Psoas muscle (tissue), 8 donors: ENCODE data around the gene KLHL17. TPM values are rescaled to one million over a fixed set of nuclear protein-coding genes. Genes with fewer than 3 reads are reported as not detected.

Experiments used
- ATAC-seq, 4 donors: fragments of 200-7000 bp; cut with Tn5 transposase; one replicate each; pipeline ENCODE4 v1.9.1; 2020; ENCODE audit warnings: moderate library complexity in 3 of 4, mild to moderate bottlenecking in 2 of 4
- DNase-seq, 2 donors: peaks; one replicate each; pipeline ENCODE4 v3.0.0-alpha.2; 2020
- H3K27ac ChIP-seq: fragments of 200-600 bp; one replicate; pipeline ENCODE4 v1.8.0; 2022
- H3K27me3 ChIP-seq, 3 donors: fragments of 200-600 bp in 1 of 3; one replicate each; pipeline versions ENCODE4 v1.6.1 to v1.8.0; 2013 to 2022; ENCODE audit warnings: low read length in 2 of 3, mild to moderate bottlenecking in 2 of 3, moderate library complexity in 1 of 3; ENCODE audit not compliant: insufficient read depth in 3 of 3
- H3K36me3 ChIP-seq, 2 donors: fragments of 200-600 bp in 1 of 2; one replicate each; pipeline versions ENCODE4 v1.6.1 to v1.8.0; 2013 to 2022; ENCODE audit warnings: low read depth in 1 of 2, mild to moderate bottlenecking in 1 of 2, moderate library complexity in 1 of 2; ENCODE audit not compliant: insufficient read depth in 1 of 2
- H3K4me1 ChIP-seq: fragments of 200-600 bp; one replicate; pipeline ENCODE4 v1.8.0; 2022
- H3K4me3 ChIP-seq: fragments of 200-600 bp; one replicate; pipeline ENCODE4 v1.8.0; 2022; ENCODE audit warnings: mild to moderate bottlenecking
- H3K9me3 ChIP-seq: fragments of 200-600 bp; one replicate; pipeline ENCODE4 v1.8.0; 2022
- WGBS, 3 donors: extraction: QIAGEN DNeasy Blood & Tissue Kit; methylation state at CpG; one replicate each; pipeline versions ENCODE4 v1.1.6 to v1.1.7; 2013; 5-methylcytosine and 5-hydroxymethylcytosine counted together
- intact Hi-C, 2 donors: fragments of 100-400 bp; cut with DNase I; formaldehyde crosslinking; loops; one replicate each; pipeline versions ENCODE4 v1.11.0 to v1.14.2; 2022
- polyA plus RNA-seq, 3 donors: library from polyadenylated mRNA; stranded (reverse); fragments of 200-250 nt; gene quantifications; one replicate each; pipeline ENCODE4 v1.2.3, GENCODE V29; 2013
- total RNA-seq, 4 donors: library from RNA; stranded (reverse); fragmentation: NEBNext Ultra II Directional in 2 of 4; extraction: Animal tissue kit (Norgen Biotek cat#: 25700) in 2 of 4; gene quantifications; one replicate each; pipeline versions ENCODE4 v1.2.1 to v1.2.4, GENCODE V29; 2021 to 2023
- TF ChIP-seq, protein P1 (sequence below): fragments of 200-600 bp; IDR thresholded peaks from one replicate; pipeline ENCODE4 v1.8.0; 2022; ENCODE audit warnings: antibody characterized with exemption
- donor health status: healthy with polysubstance abuse.
- donor health status: DM: no; HTN: no; CAD: no; lungs with moderate emphysema.
- donor health status: Bipolar disorder and iron deficiency.
- donor health status: healthy.
- donor health status: DM: yes; HTN: yes; CAD: no.
- donor health status: DM: no; HTN: no; CAD: no.
- donor health status: DM: no; HTN: no; CAD: no.
- donor health status: DM: yes; HTN: yes; CAD: no.

Gene KLHL17
- total and polyA plus RNA-seq, 7 donors = 2.1 to 5.5 (median 3.4) TPM

- no peak overlapping the region for H3K4me3 ChIP-seq
- no peaks in the 10 kb centered on the region for H3K27me3 ChIP-seq
- TF ChIP-seq, protein P1, sequence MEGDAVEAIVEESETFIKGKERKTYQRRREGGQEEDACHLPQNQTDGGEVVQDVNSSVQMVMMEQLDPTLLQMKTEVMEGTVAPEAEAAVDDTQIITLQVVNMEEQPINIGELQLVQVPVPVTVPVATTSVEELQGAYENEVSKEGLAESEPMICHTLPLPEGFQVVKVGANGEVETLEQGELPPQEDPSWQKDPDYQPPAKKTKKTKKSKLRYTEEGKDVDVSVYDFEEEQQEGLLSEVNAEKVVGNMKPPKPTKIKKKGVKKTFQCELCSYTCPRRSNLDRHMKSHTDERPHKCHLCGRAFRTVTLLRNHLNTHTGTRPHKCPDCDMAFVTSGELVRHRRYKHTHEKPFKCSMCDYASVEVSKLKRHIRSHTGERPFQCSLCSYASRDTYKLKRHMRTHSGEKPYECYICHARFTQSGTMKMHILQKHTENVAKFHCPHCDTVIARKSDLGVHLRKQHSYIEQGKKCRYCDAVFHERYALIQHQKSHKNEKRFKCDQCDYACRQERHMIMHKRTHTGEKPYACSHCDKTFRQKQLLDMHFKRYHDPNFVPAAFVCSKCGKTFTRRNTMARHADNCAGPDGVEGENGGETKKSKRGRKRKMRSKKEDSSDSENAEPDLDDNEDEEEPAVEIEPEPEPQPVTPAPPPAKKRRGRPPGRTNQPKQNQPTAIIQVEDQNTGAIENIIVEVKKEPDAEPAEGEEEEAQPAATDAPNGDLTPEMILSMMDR = no peak
- no peak overlapping the region for H3K27ac ChIP-seq
- intact Hi-C loops = no loop called here
- 92% methylated on average over 14 to 15 of the region's 15 CpGs for WGBS, 3 donors
- H3K4me1 ChIP-seq = peaks cover under 1% of the 10 kb centered on the region
- DNase-seq (no peak), ATAC-seq (no peak)
- H3K9me3 ChIP-seq = no peaks in the 10 kb centered on the region
- peaks cover 8 to 96% of the 10 kb centered on the region in 2 donors for H3K36me3 ChIP-seq
Measured at GRCh38 chr1:952201-952600, 8.2 kb upstream of the KLHL17 start.

DNA sequence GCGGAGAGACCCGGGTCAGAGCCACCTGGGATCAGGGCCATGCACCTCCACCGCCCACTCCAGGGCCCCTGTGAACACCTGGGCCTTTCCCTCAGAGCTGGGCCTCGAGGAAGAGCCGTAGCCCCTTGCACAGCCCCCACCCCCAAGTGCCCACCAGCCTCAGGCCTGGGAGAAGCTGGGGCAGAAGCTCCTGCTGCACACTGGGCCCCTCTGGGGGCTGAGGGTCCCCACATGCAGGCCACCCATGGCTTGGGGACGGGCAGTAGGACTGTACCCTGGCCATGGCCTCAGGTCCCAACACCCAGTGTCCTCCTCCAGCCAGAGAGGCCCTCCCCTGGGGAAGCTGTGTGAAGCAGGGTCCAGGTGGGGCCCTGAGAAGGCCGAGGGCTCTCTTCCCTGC is 7.8 kb upstream of the KLHL17 start:
- Histone ChIP-seq H3K27me3 (no peaks in the 10 kb centered on the region), H3K36me3 (peaks cover 8 to 92% of the 10 kb centered on the region in 2 donors), H3K4me3 (no peak overlapping the region), H3K9me3 (no peaks in the 10 kb centered on the region), H3K27ac (no peak overlapping the region), H3K4me1 (peaks cover 4% of the 10 kb centered on the region)
- ATAC-seq (no peak), DNase-seq (no peak)
- TF ChIP-seq, protein P1 = no peak
- intact Hi-C loops = no loop called here
- WGBS, 3 donors = 78 to 85% (median 82%) methylated on average over 7 of the region's 7 CpGs

- no peaks in the 10 kb centered on the region for H3K9me3 ChIP-seq
- no peak overlapping the region for H3K4me3 ChIP-seq
- 86 to 89% (median 88%) methylated on average over 32 of the region's 32 CpGs for WGBS, 3 donors
- TF ChIP-seq, protein P1 = no peak
- DNase-seq (no peak), ATAC-seq (no peak)
- no peak overlapping the region for H3K27ac ChIP-seq
- intact Hi-C loops = no loop called here
- H3K36me3 ChIP-seq = peaks cover 8 to 81% of the 10 kb centered on the region in 2 donors
- peaks cover 11% of the 10 kb centered on the region for H3K4me1 ChIP-seq
- H3K27me3 ChIP-seq = no peaks in the 10 kb centered on the region
Measured at GRCh38 chr1:953524-954320, 6.7 kb upstream of the KLHL17 start.

DNA sequence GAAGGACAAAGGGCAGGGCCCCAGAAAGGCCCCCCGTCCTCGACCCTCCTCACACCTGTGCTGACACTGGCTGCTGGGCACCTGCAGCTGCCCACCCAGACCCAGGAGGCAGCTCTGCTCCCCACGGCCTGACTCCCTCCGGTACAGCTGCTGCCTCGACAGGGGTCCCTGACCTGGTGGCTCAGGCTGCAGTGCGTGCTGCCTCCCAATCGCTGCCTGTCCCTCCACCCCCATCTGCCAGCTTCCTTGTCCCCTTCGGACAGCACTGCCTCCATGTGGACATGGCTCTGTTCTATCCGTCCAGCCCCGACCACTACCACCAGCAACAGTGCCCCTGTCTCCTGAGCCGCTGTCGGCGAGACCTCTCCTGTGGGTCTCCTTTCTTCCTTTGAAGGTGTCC is 5.5 kb upstream of the KLHL17 start:
- Histone ChIP-seq H3K4me3 (no peak overlapping the region), H3K9me3 (no peaks in the 10 kb centered on the region), H3K27me3 (no peaks in the 10 kb centered on the region), H3K27ac (no peak overlapping the region), H3K36me3 (peaks cover 8 to 69% of the 10 kb centered on the region in 2 donors), H3K4me1 (peaks cover 11% of the 10 kb centered on the region)
- ATAC-seq = no peak
- TF ChIP-seq, protein P1 = no peak
- WGBS, 3 donors = 79 to 85% (median 82%) methylated on average over 13 of the region's 13 CpGs
- no peak for DNase-seq
- intact Hi-C loops = no loop called here

GRCh38 chr1:955474-955873 is 4.9 kb upstream of the KLHL17 start:
- Histone ChIP-seq H3K36me3 (peaks cover 8 to 64% of the 10 kb centered on the region in 2 donors), H3K4me1 (peaks cover 11% of the 10 kb centered on the region), H3K27me3 (no peaks in the 10 kb centered on the region), H3K4me3 (no peak overlapping the region), H3K27ac (no peak overlapping the region), H3K9me3 (no peaks in the 10 kb centered on the region)
- DNase-seq (no peak), ATAC-seq (no peak)
- TF ChIP-seq, protein P1 = no peak
- intact Hi-C loops = no loop called here
- 81 to 90% (median 86%) methylated on average over 6 of the region's 6 CpGs for WGBS, 3 donors
